ENCODE measurements around the gene DLG2. TPM values are rescaled to one million over a fixed set of nuclear protein-coding genes. Genes with fewer than 3 reads are reported as not detected.

Gene DLG2
- total RNA-seq, 1 donor from 2014 or later = 0.43 TPM

GRCh38 chr11:84740050-84740449 is 887.1 kb downstream of the DLG2 start:
- Histone ChIP-seq H3K4me1 (no peaks in the 10 kb centered on the region), H3K36me3 (no peaks in the 10 kb centered on the region), H3K27ac (no peak overlapping the region), H3K4me3 (no peak overlapping the region), H3K9me3 (no peaks in the 10 kb centered on the region), H3K27me3 (no peaks in the 10 kb centered on the region)
- no peak for TF ChIP-seq CTCF (IDR thresholded peaks at IDR 0.05)
- no peak for DNase-seq (ENCODE audit: low spot score in 2 of 2)
- intact Hi-C loops (cut with DNase I) = no loop called here

- TF ChIP-seq CTCF (IDR thresholded peaks at IDR 0.05) = no peak
- H3K4me1 ChIP-seq = no peaks in the 10 kb centered on the region
- no peak overlapping the region for H3K27ac ChIP-seq
- H3K36me3 ChIP-seq = no peaks in the 10 kb centered on the region
- no peak overlapping the region for H3K4me3 ChIP-seq
- no peaks in the 10 kb centered on the region for H3K9me3 ChIP-seq
- no peaks in the 10 kb centered on the region for H3K27me3 ChIP-seq
- intact Hi-C loops (cut with DNase I) = no loop called here
- DNase-seq (ENCODE audit: low spot score in 2 of 2) = no peak
Measured at GRCh38 chr11:84724256-84724655, 902.9 kb downstream of the DLG2 start.

- no peak for TF ChIP-seq CTCF (IDR thresholded peaks at IDR 0.05)
- no peak overlapping the region for H3K4me3 ChIP-seq
- H3K27ac ChIP-seq = no peak overlapping the region
- no peak for DNase-seq (ENCODE audit: low spot score in 2 of 2)
- no peaks in the 10 kb centered on the region for H3K4me1 ChIP-seq
- H3K9me3 ChIP-seq = no peaks in the 10 kb centered on the region
- no peaks in the 10 kb centered on the region for H3K27me3 ChIP-seq
- intact Hi-C loops (cut with DNase I) = no loop called here
- no peaks in the 10 kb centered on the region for H3K36me3 ChIP-seq
Measured at GRCh38 chr11:84722583-84723108, 904.5 kb downstream of the DLG2 start.

GRCh38 chr11:84721561-84721961 is 905.6 kb downstream of the DLG2 start:
- Histone ChIP-seq H3K4me3 (peak overlapping the region in 1 of 2 donors; percentile 66), H3K4me1 (no peaks in the 10 kb centered on the region), H3K9me3 (no peaks in the 10 kb centered on the region), H3K36me3 (no peaks in the 10 kb centered on the region), H3K27ac (no peak overlapping the region), H3K27me3 (no peaks in the 10 kb centered on the region)
- intact Hi-C loops (cut with DNase I) = no loop called here
- TF ChIP-seq CTCF (IDR thresholded peaks at IDR 0.05) = no peak
- no peak for DNase-seq (ENCODE audit: low spot score in 2 of 2)

GRCh38 chr11:84720706-84721402 is 906.3 kb downstream of the DLG2 start:
- Histone ChIP-seq H3K9me3 (no peaks in the 10 kb centered on the region), H3K4me1 (no peaks in the 10 kb centered on the region), H3K4me3 (peak overlapping the region; percentile 57 to 66), H3K27me3 (no peaks in the 10 kb centered on the region), H3K27ac (no peak overlapping the region), H3K36me3 (no peaks in the 10 kb centered on the region)
- intact Hi-C loops (cut with DNase I) = no loop called here
- TF ChIP-seq CTCF (IDR thresholded peaks at IDR 0.05) = no peak
- peak in 1 of 2 donors; percentile 60 for DNase-seq (ENCODE audit: low spot score in 2 of 2)
